Measurements from ENCODE around the gene TULP3.

TULP3 gene

GRCh38 chr12:2980630-2981029 lies 89.9 kb downstream of the TULP3 start:
- no peak overlapping the region for H3K9ac ChIP-seq (ENCODE audit: low read depth, low read length, poor library complexity, severe bottlenecking)
- no peaks in the 10 kb centered on the region for H3K9me3 ChIP-seq (ENCODE audit: insufficient read depth, low read depth, low read length)
- no peak overlapping the region for H2AFZ ChIP-seq (ENCODE audit: low read length)
- H3K27me3 ChIP-seq (ENCODE audit: insufficient read depth, low read length, poor library complexity, severe bottlenecking), result no peaks in the 10 kb centered on the region
- TF ChIP-seq EZH2phosphoT487 (IDR thresholded peaks at IDR 0.05; ENCODE audit: borderline replicate concordance) (no peak), CTCF (conservative IDR thresholded peaks at IDR 0.05; ENCODE audit: low read length) (no peak)
- no peaks in the 10 kb centered on the region for H3K4me1 ChIP-seq (ENCODE audit: insufficient read depth, low read length, poor library complexity, severe bottlenecking)
- no peaks in the 10 kb centered on the region for H3K9me2 ChIP-seq (replicated peaks; ENCODE audit: low read depth, low read length)
- H3F3A ChIP-seq (ENCODE audit: low read depth), result no peaks in the 10 kb centered on the region
- H4K20me1 ChIP-seq (ENCODE audit: insufficient read depth, low read length, poor library complexity, severe bottlenecking), result no peaks in the 10 kb centered on the region
- no peaks in the 10 kb centered on the region for H3K79me2 ChIP-seq (ENCODE audit: insufficient read depth, low read length)
- no peaks in the 10 kb centered on the region for H3K36me3 ChIP-seq (ENCODE audit: insufficient read depth, low read length)
- H3K4me3 ChIP-seq (ENCODE audit: low read length, poor library complexity, severe bottlenecking), result no peak overlapping the region
- no peak overlapping the region for H3K4me2 ChIP-seq (ENCODE audit: low read depth, low read length, poor library complexity, severe bottlenecking)

GRCh38 chr12:2982361-2982760 lies 91.7 kb downstream of the TULP3 start:
- Histone ChIP-seq H3K4me1 (ENCODE audit: insufficient read depth, low read length, poor library complexity, severe bottlenecking) (no peaks in the 10 kb centered on the region), H3K27me3 (ENCODE audit: insufficient read depth, low read length, poor library complexity, severe bottlenecking) (no peaks in the 10 kb centered on the region), H3K9me2 (replicated peaks; ENCODE audit: low read depth, low read length) (no peaks in the 10 kb centered on the region), H4K20me1 (ENCODE audit: insufficient read depth, low read length, poor library complexity, severe bottlenecking) (no peaks in the 10 kb centered on the region), H3K4me3 (ENCODE audit: low read length, poor library complexity, severe bottlenecking) (no peak overlapping the region), H3K36me3 (ENCODE audit: insufficient read depth, low read length) (no peaks in the 10 kb centered on the region), H3K9me3 (ENCODE audit: insufficient read depth, low read depth, low read length) (no peaks in the 10 kb centered on the region), H3K9ac (ENCODE audit: low read depth, low read length, poor library complexity, severe bottlenecking) (no peak overlapping the region), H3F3A (ENCODE audit: low read depth) (no peaks in the 10 kb centered on the region), H3K4me2 (ENCODE audit: low read depth, low read length, poor library complexity, severe bottlenecking) (no peak overlapping the region), H3K79me2 (ENCODE audit: insufficient read depth, low read length) (no peaks in the 10 kb centered on the region), H2AFZ (ENCODE audit: low read length) (no peak overlapping the region)
- no peak for TF ChIP-seq EZH2phosphoT487 (IDR thresholded peaks at IDR 0.05; ENCODE audit: borderline replicate concordance)
- TF ChIP-seq CTCF (conservative IDR thresholded peaks at IDR 0.05; ENCODE audit: low read length), result no peak

GRCh38 chr12:2984249-2984648 lies 93.6 kb downstream of the TULP3 start:
- TF ChIP-seq CTCF (conservative IDR thresholded peaks at IDR 0.05; ENCODE audit: low read length) (no peak), EZH2phosphoT487 (IDR thresholded peaks at IDR 0.05; ENCODE audit: borderline replicate concordance) (no peak)

More at GRCh38 chr12:2984249-2984648, 93.6 kb downstream of the TULP3 start:
- Histone ChIP-seq H3K36me3 (ENCODE audit: insufficient read depth, low read length) (no peaks in the 10 kb centered on the region), H3K9me3 (ENCODE audit: insufficient read depth, low read depth, low read length) (no peaks in the 10 kb centered on the region), H3K9me2 (replicated peaks; ENCODE audit: low read depth, low read length) (no peaks in the 10 kb centered on the region), H3K4me2 (ENCODE audit: low read depth, low read length, poor library complexity, severe bottlenecking) (no peak overlapping the region), H3K4me1 (ENCODE audit: insufficient read depth, low read length, poor library complexity, severe bottlenecking) (no peaks in the 10 kb centered on the region), H2AFZ (ENCODE audit: low read length) (no peak overlapping the region), H3K27me3 (ENCODE audit: insufficient read depth, low read length, poor library complexity, severe bottlenecking) (no peaks in the 10 kb centered on the region), H3F3A (ENCODE audit: low read depth) (no peaks in the 10 kb centered on the region), H3K79me2 (ENCODE audit: insufficient read depth, low read length) (no peaks in the 10 kb centered on the region), H4K20me1 (ENCODE audit: insufficient read depth, low read length, poor library complexity, severe bottlenecking) (no peaks in the 10 kb centered on the region), H3K4me3 (ENCODE audit: low read length, poor library complexity, severe bottlenecking) (no peak overlapping the region), H3K9ac (ENCODE audit: low read depth, low read length, poor library complexity, severe bottlenecking) (no peak overlapping the region)
